ENCODE data around the gene BMP7. TPM values are rescaled to one million over a fixed set of nuclear protein-coding genes. Genes with fewer than 3 reads are reported as not detected.

The BMP7 gene
- total and polyA plus RNA-seq, 12 donors = 0.72 to 19.2 (median 4.1) TPM

DNA sequence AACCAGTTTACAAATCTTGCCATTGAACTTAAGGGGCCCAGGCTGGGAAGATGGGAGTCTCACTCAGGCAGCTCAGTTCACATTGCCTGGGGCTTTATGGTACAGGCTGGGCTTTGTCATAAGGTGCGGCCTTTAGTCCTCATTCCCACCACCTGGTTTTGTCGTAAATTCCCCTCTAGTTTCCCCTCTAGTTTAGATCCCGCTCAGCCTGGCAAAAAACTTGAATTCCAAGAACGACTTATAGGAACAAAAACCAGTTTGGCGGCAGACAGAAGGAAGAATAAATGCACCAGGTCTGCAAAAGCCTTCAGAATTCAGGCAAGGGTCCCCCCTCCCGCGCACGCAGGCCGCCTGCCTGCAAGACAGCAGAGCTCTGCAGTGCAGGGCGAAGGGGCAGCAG lies 4.1 kb downstream of the BMP7 start:
- H3K27me3 ChIP-seq = peaks cover 23 to 100% (median 93%) of the 10 kb centered on the region in 7 donors
- TF ChIP-seq, protein P1, sequence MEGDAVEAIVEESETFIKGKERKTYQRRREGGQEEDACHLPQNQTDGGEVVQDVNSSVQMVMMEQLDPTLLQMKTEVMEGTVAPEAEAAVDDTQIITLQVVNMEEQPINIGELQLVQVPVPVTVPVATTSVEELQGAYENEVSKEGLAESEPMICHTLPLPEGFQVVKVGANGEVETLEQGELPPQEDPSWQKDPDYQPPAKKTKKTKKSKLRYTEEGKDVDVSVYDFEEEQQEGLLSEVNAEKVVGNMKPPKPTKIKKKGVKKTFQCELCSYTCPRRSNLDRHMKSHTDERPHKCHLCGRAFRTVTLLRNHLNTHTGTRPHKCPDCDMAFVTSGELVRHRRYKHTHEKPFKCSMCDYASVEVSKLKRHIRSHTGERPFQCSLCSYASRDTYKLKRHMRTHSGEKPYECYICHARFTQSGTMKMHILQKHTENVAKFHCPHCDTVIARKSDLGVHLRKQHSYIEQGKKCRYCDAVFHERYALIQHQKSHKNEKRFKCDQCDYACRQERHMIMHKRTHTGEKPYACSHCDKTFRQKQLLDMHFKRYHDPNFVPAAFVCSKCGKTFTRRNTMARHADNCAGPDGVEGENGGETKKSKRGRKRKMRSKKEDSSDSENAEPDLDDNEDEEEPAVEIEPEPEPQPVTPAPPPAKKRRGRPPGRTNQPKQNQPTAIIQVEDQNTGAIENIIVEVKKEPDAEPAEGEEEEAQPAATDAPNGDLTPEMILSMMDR (IDR thresholded peaks at IDR 0.05) = no peak
- DNase-seq (no peak), ATAC-seq (no peak)
- H3K4me1 ChIP-seq = peaks cover 0 to 16% (median 7%) of the 10 kb centered on the region in 9 donors
- H3K36me3 ChIP-seq = no peaks in the 10 kb centered on the region
- intact Hi-C loops (cut with DNase I) = loop anchor here in 2 of 10 donors (5.0 kb wide), 1 partner anchor 100 kb away; no protein-coding TSS in a partner anchor
- no peak overlapping the region for H3K4me3 ChIP-seq
- H3K27ac ChIP-seq = peak overlapping the region in 2 of 10 donors; percentile 67 to 74
- no peaks in the 10 kb centered on the region for H3K9me3 ChIP-seq
- WGBS, 2 donors = 64 to 70% methylated on average over 10 of the region's 10 CpGs

DNA sequence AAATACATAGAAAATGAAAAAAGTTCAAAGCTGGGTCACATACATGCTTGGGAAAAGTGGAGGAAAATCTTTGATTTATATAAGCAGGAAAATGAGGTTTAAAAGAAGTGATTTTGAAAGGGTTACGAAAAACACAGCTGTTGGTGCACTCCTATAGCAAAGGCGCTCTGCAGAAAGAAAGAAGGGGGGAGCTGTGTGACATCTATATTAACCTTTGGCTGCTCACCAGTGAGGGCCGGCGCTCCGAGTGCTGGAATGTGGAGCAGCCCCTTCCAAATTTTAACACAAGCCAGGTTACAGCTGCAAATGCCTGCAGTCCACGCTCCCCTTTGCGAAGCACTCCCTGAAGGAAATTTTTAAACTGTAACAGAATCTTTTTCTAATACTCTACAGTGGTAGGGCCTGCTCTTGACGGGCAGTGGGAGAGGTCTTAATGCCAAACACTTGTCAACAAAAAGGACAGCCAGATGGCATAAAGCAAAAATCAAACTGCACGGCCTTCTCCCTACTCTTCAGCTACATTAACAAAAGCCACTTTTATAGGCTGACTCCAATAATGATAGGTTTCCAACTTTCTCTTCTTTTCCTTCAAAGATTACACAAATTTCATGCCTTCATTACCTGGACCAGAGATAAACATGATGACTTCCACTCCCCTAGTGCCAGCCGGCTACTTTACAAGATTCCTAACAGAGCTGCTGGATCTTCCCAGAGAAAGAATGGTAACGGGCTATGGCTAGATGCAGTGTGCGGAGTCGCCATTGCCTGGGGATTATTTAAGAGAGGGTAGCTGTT lies 4.8 kb downstream of the BMP7 start:
- Histone ChIP-seq H3K36me3 (no peaks in the 10 kb centered on the region), H3K27me3 (peaks cover 20 to 99% (median 91%) of the 10 kb centered on the region in 7 donors), H3K27ac (peak overlapping the region in 4 of 10 donors; percentile 36 to 74 (median 56)), H3K9me3 (no peaks in the 10 kb centered on the region), H3K4me3 (no peak overlapping the region), H3K4me1 (peaks cover 0 to 15% (median 7%) of the 10 kb centered on the region in 9 donors)
- ATAC-seq = no peak
- intact Hi-C loops (cut with DNase I) = loop anchor here in 2 of 10 donors (5.0 kb wide), 1 partner anchor 99 kb away; no protein-coding TSS in a partner anchor
- TF ChIP-seq, protein P1 (IDR thresholded peaks at IDR 0.05) = no peak
- WGBS, 2 donors = 27 to 31% methylated on average over 13 of the region's 13 CpGs
- peak in 1 of 2 donors; percentile 28 for DNase-seq

DNA sequence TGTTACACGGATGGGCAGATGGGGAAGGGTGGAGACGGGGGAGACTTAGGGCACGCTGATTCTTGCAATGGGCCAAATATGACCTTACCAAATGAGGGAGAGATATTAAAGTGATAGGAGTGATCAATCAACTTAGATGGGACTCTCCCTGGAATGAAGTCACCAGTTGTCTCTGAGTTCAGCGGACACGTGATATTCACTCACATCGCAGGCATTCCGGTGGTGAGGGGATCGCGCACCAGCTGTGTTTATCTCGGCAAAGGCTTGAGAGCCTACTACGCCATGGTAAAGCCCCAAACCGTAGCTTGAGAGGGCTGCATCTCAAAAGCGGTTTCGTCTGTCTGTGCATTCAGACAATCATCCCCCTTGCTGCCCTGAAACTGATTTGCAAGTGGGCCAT lies 5.5 kb downstream of the BMP7 start:
- 7 to 9% methylated on average over 14 of the region's 14 CpGs for WGBS, 2 donors
- intact Hi-C loops (cut with DNase I) = loop anchor here in 2 of 10 donors (5.0 kb wide), 1 partner anchor 99 kb away; no protein-coding TSS in a partner anchor
- Histone ChIP-seq H3K36me3 (no peaks in the 10 kb centered on the region), H3K4me1 (peaks cover 0 to 12% (median 7%) of the 10 kb centered on the region in 9 donors), H3K9me3 (no peaks in the 10 kb centered on the region), H3K4me3 (no peak overlapping the region), H3K27me3 (peaks cover 14 to 99% (median 86%) of the 10 kb centered on the region in 7 donors), H3K27ac (peak overlapping the region in 3 of 10 donors; percentile 44 to 74 (median 67))
- TF ChIP-seq, protein P1 (IDR thresholded peaks at IDR 0.05) = no peak
- DNase-seq = no peak
- no peak for ATAC-seq

DNA sequence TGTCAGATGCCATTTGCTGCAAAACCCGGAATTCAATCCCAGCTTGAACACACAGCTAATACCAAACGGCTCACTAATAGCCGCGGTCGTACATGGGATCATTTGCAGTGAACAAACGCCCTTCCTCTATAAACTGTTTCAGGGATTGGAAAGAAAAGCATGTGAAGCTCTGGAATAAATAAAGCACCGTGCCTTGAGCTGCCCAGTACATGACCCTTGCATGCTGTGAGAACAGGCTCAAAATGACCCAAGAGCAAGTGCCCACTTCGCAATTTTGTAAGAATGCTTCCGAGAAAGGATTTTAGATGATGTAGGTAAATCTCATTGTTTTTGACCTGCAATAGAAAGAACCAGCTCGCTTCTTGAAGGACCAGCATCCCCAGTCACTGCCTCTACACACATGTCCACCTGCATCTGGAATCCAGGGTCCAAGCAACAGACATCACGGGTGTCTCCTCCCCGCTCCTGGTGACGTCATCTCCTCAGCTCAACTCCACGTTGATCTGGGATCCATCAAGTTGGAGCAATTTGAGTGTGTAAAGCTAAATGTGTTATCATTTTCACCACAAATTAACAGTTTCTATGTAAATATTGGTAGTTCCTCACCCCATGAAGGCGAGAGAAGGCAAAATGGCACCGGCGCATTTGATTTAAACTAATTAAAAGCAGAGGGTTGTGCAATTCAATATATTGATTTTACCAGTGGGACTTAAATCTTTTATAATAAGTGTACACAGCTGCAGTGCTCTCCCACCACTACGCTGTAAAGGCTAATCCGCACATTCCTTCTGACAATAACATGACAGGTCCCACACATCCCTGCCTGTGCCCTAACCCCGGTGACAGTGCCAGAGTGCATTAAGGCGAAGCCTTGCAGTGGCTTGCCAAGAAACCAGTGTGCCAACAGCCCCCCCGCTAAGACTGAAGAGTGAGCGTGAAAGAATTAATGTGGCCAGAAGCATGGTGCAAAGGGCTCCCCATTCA lies 6.2 kb downstream of the BMP7 start:
- ATAC-seq (no peak), DNase-seq (no peak)
- no peak overlapping the region for H3K4me3 ChIP-seq
- intact Hi-C loops (cut with DNase I) = loop anchor here in 2 of 10 donors (5.0 kb wide), 1 partner anchor 98 kb away; no protein-coding TSS in a partner anchor
- no peaks in the 10 kb centered on the region for H3K9me3 ChIP-seq
- peak overlapping the region in 1 of 10 donors; percentile 67 for H3K27ac ChIP-seq
- 47 to 50% methylated on average over 23 of the region's 23 CpGs for WGBS, 2 donors
- H3K27me3 ChIP-seq = peaks cover 8 to 99% (median 84%) of the 10 kb centered on the region in 7 donors
- TF ChIP-seq, protein P1 (IDR thresholded peaks at IDR 0.05) = no peak
- no peaks in the 10 kb centered on the region for H3K36me3 ChIP-seq
- H3K4me1 ChIP-seq = peaks cover 0 to 9% (median 4%) of the 10 kb centered on the region in 9 donors
